ENCODE results near the gene GLTPD2.

GLTPD2 gene

DNA sequence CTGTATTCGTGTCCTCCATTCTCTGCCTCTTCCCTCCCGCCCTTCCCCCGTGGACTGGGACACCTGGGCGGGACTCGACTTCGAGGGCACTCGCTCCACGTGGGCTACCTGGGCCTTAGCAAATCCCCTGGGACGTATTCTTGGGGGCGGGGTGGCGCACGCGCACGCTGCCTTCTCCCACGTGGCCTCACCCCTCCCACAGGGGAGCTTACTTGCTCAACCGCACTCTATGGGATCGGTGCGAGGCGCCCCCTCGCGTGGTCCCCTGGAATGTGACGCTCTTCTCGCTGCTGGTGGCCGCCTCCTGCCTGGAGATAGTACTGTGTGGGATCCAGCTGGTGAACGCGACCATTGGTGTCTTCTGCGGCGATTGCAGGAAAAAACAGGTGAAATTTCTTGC lies 6.1 kb upstream of the GLTPD2 start:
- in situ Hi-C loops (cut with HindIII; ENCODE audit: low sequenced_read_pairs), result no loop called here
- H3K4me3 ChIP-seq (ENCODE audit: low read depth, low read length), result no peak overlapping the region
- DNase-seq (ENCODE audit: low read depth), result no peak
- TF ChIP-seq, protein P1, sequence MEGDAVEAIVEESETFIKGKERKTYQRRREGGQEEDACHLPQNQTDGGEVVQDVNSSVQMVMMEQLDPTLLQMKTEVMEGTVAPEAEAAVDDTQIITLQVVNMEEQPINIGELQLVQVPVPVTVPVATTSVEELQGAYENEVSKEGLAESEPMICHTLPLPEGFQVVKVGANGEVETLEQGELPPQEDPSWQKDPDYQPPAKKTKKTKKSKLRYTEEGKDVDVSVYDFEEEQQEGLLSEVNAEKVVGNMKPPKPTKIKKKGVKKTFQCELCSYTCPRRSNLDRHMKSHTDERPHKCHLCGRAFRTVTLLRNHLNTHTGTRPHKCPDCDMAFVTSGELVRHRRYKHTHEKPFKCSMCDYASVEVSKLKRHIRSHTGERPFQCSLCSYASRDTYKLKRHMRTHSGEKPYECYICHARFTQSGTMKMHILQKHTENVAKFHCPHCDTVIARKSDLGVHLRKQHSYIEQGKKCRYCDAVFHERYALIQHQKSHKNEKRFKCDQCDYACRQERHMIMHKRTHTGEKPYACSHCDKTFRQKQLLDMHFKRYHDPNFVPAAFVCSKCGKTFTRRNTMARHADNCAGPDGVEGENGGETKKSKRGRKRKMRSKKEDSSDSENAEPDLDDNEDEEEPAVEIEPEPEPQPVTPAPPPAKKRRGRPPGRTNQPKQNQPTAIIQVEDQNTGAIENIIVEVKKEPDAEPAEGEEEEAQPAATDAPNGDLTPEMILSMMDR (IDR thresholded peaks at IDR 0.05; ENCODE audit: low read depth, low read length, missing control alignments), result no peak

DNA sequence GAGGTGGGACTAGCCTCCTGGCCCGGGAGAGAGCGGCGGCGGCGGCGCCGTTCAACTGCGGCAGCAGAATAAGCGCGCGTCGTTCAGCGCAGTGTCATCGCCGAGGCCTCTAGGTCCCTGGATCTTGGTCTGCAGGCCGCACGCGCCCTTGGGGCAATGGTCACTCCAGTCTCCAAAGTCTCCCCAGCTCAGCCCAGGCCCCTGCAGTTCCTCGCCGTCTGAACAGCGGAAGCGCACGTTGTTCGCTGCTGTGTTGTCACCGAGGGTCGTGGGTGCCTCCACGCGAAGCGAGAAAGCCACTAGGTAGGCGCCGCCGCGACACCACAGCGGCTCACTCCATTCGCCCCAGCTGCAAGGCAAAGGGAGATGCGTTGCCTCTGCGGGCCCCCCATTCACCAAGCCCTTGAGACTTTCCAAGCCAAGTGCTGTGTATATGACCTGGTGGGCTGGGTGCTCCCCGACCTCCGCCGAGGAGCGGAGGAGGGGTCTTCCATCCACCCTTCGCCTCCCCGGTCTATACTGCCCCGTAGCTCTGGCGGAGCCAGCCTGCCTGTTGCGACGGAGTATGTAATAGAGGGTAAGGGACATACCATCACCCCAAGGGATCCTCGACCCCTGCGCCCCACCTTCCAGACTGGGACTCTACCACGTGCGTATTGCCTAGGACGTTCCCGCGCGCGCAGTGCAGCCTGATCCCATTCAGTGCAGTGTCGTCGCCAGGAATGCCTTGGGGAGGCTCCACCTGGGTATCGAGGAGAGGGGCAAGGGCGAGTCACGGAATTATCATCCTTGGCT lies 3.3 kb upstream of the GLTPD2 start:
- no peak for DNase-seq (ENCODE audit: low read depth)
- TF ChIP-seq, protein P1 (IDR thresholded peaks at IDR 0.05; ENCODE audit: low read depth, low read length, missing control alignments), result no peak
- no peak overlapping the region for H3K4me3 ChIP-seq (ENCODE audit: low read depth, low read length)
- in situ Hi-C loops (cut with HindIII; ENCODE audit: low sequenced_read_pairs), result loop anchor here (5.0 kb wide), 2 partner anchors 52 to 58 kb away; no protein-coding TSS in a partner anchor

DNA sequence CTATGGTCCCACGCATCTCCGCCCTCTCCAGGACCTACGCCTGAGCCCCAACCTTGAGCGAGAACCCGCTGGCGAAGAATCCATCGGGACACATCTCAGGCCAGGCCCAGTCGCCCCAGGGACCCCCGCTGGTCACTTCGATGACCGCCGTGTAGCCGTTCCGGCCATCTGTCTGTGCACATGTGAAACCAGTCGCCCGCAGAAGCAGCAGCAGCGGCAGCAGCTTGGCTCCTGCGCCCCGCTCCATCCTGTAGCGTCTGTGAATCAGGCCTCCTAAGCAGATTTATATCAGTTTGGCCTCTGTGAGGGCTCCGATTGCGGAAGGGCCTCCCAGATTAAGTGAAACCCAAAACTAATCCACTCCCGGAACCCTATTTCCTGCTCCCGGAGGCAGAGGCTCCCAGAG lies 2.7 kb upstream of the GLTPD2 start, which contains the start of gene VMO1:
Gene VMO1, minus strand, starts transcription at position 259 of the 406 bp plus-strand sequence. Its CDS starts 12 bp downstream, at position 247.
- TF ChIP-seq, protein P1 (IDR thresholded peaks at IDR 0.05; ENCODE audit: low read depth, low read length, missing control alignments), result no peak
- H3K4me3 ChIP-seq (ENCODE audit: low read depth, low read length), result no peak within 1 kb of the TSS
- no peak for DNase-seq (ENCODE audit: low read depth)
- in situ Hi-C loops (cut with HindIII; ENCODE audit: low sequenced_read_pairs), result loop anchor here (5.0 kb wide), 2 partner anchors 51 to 59 kb away; no protein-coding TSS in a partner anchor

DNA sequence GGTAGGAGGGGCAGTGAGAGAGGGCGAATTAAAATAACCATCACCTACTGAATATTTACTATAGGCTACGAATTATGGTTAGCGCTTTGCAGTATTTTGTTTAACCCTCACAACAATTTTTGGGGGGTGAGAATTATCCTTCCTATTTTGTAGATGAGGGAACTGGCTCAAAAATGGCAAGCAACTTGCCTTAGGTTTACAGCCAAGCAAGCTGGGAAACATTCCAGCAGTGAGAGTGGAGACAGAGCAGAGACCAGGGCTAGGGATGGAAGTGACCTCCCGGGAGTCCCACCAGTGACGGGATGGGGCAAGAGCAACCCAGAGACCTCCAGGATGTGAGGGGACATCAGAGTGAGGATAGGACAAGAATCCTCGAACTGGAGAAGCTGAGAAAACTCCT lies 2.2 kb upstream of the GLTPD2 start:
- H3K4me3 ChIP-seq (ENCODE audit: low read depth, low read length), result no peak overlapping the region
- TF ChIP-seq, protein P1 (IDR thresholded peaks at IDR 0.05; ENCODE audit: low read depth, low read length, missing control alignments), result no peak
- in situ Hi-C loops (cut with HindIII; ENCODE audit: low sequenced_read_pairs), result loop anchor here (5.0 kb wide), 2 partner anchors 51 to 59 kb away; no protein-coding TSS in a partner anchor
- DNase-seq (ENCODE audit: low read depth), result no peak

DNA sequence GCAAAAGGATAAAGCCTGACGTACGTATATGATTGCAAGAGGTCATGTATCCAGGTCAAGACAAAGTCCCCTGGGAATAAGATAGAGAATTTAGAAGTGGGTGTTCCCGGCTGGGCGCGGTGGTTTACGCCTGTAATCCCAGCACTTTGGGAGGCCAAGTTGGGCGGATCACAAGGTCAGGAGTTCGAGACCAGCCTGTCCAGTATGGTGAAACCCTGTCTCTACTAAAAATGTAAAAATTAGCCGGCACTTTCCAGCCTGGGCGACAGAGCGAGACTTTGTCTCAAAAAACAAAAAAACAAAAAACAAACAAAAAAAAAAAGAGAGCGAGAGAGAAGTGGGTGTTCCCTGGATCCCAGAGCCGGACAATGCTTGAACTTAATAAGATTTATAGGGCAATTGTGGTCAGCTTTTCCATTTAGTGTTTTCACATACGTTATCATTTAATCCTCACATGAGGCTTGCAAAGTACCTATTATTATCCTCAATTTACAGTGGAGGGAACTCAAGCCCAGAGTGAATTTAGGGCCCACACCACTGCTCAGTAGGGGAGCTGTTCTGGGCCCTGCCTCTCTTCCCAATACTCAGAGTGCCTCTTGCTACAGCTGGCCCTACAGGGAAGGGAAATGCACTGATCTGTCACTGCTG lies 481 bp upstream of the GLTPD2 start:
- TF ChIP-seq, protein P1 (IDR thresholded peaks at IDR 0.05; ENCODE audit: low read depth, low read length, missing control alignments), result no peak
- H3K4me3 ChIP-seq (ENCODE audit: low read depth, low read length), result peak overlapping the region; percentile 58

DNA sequence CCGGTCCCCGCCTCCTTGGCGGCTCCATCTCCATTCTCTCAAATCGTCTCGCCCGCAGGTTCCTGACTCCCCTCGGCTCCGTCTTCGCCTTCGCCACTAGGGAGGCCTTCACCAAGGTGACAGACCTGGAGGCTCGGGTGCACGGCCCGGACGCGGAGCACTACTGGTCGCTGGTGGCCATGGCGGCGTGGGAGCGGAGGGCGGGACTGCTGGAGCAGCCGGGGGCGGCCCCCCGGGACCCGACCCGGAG lies 862 bp downstream of the GLTPD2 start:
- DNase-seq (ENCODE audit: low read depth), result no peak
- TF ChIP-seq, protein P1 (IDR thresholded peaks at IDR 0.05; ENCODE audit: low read depth, low read length, missing control alignments), result no peak
- in situ Hi-C loops (cut with HindIII; ENCODE audit: low sequenced_read_pairs), result loop anchor here (5.0 kb wide), 2 partner anchors 48 to 62 kb away; no protein-coding TSS in a partner anchor
- peak overlapping the region; percentile 58 for H3K4me3 ChIP-seq (ENCODE audit: low read depth, low read length)

More for the DNA sequence above, 481 bp upstream of the GLTPD2 start:
- in situ Hi-C loops (cut with HindIII; ENCODE audit: low sequenced_read_pairs), result loop anchor here (5.0 kb wide), 2 partner anchors 49 to 61 kb away; no protein-coding TSS in a partner anchor
- DNase-seq (ENCODE audit: low read depth), result no peak
